H1 (cell line): ENCODE results near the gene CMIP. TPM values are rescaled to one million over a fixed set of nuclear protein-coding genes. Genes with fewer than 3 reads are reported as not detected.

ENCODE experiments used
- CTCF ChIA-PET: fragments of 300-600 bp; sonication (Branson Sonifier 250); formaldehyde crosslinking; loops from one replicate; lab custom pipeline; 2021; ENCODE audit not compliant: partially characterized antibody; lab: Charles Lee
- POLR2A ChIA-PET: fragments of 300-600 bp; sonication (Branson Sonifier 250); formaldehyde crosslinking; loops from one replicate; lab custom pipeline; 2021; ENCODE audit warnings: inconsistent platforms; ENCODE audit not compliant: partially characterized antibody; lab: Charles Lee
- DNase-seq, 2 experiments: peaks; one replicate each; pipeline versions ENCODE4 v3.0.0 to v3.0.0-alpha.2; 2010 to 2022; ENCODE audit warnings: low spot score in 2 of 2, low read depth in 1 of 2, mixed read lengths in 1 of 2
- FAIRE-seq: peaks from 2 replicates; lab custom pipeline; 2011; peaks lifted over from hg19 to GRCh38; lab: Jason Lieb, UNC
- H2AFZ ChIP-seq: 2 replicates; pipeline ENCODE4 v1.8.1; 2012; ENCODE audit warnings: low read length, inconsistent platforms
- H2AK5ac ChIP-seq: 2 replicates; pipeline ENCODE4 v1.6.1; 2013; ENCODE audit warnings: low read depth, low read length
- H2BK120ac ChIP-seq: replicated peaks from 2 replicates; pipeline ENCODE3; 2013; ENCODE audit warnings: low read depth, low read length, inconsistent platforms
- H2BK12ac ChIP-seq: 2 replicates; pipeline ENCODE4 v1.6.1; 2013; ENCODE audit warnings: low read depth, low read length
- H2BK15ac ChIP-seq: 2 replicates; pipeline ENCODE4 v1.6.1; 2013; ENCODE audit warnings: low read length
- H2BK20ac ChIP-seq: 2 replicates; pipeline ENCODE4 v1.6.1; 2013; ENCODE audit warnings: low read length
- H2BK5ac ChIP-seq: 2 replicates; pipeline ENCODE4 v1.6.1; 2013; ENCODE audit warnings: low read depth, low read length
- H3K14ac ChIP-seq: 2 replicates; pipeline ENCODE4 v1.6.1; 2013; ENCODE audit warnings: inconsistent platforms; ENCODE audit not compliant: insufficient read length
- H3K18ac ChIP-seq: 2 replicates; pipeline ENCODE4 v1.6.1; 2013; ENCODE audit warnings: low read length; ENCODE audit errors: extremely low read depth
- H3K23ac ChIP-seq: 2 replicates; pipeline ENCODE4 v1.6.1; 2013; ENCODE audit warnings: inconsistent platforms; ENCODE audit not compliant: insufficient read length
- H3K23me2 ChIP-seq: 2 replicates; pipeline ENCODE4 v1.6.1; 2013; ENCODE audit warnings: low read depth, low read length
- H3K27ac ChIP-seq: 2 replicates; pipeline ENCODE4 v1.6.1; 2011; ENCODE audit warnings: low read depth, low read length, inconsistent platforms
- H3K27me3 ChIP-seq, 4 experiments: replicated peaks in 1 of 4; 1 replicate in 1 of 4; 2 replicates in 3 of 4; pipeline versions ENCODE4 v1.6.1 to v1.8.1; 2011 to 2013; ENCODE audit warnings: low read length in 3 of 4, mild to moderate bottlenecking in 3 of 4, inconsistent platforms in 2 of 4, mixed read lengths in 2 of 4, moderate library complexity in 1 of 4; ENCODE audit not compliant: control insufficient read depth in 3 of 4, insufficient read depth in 3 of 4; ENCODE audit errors: extremely low read depth in 1 of 4
- H3K36me3 ChIP-seq, 4 experiments: 2 replicates each; pipeline versions ENCODE4 v1.6.1 to v1.8.1; 2011 to 2013; ENCODE audit warnings: mild to moderate bottlenecking in 4 of 4, low read length in 3 of 4, moderate library complexity in 2 of 4, control low read depth in 1 of 4, inconsistent platforms in 1 of 4; ENCODE audit not compliant: insufficient read depth in 4 of 4, control insufficient read depth in 2 of 4
- H3K4ac ChIP-seq: replicated peaks from 2 replicates; pipeline ENCODE3; 2013; ENCODE audit warnings: low read length, low read depth, mixed read lengths, inconsistent platforms; ENCODE audit not compliant: insufficient read length
- H3K4me1 ChIP-seq, 4 experiments: replicated peaks in 1 of 4; 1 replicate in 1 of 4; 2 replicates in 3 of 4; pipeline versions ENCODE4 v1.6.1 to v1.8.1; 2011 to 2013; ENCODE audit warnings: low read length in 3 of 4, inconsistent platforms in 2 of 4, mixed read lengths in 1 of 4; ENCODE audit not compliant: insufficient read depth in 4 of 4, control insufficient read depth in 3 of 4
- H3K4me2 ChIP-seq, 2 experiments: 2 replicates each; pipeline versions ENCODE4 v1.6.1 to v1.8.1; 2011 to 2013; ENCODE audit warnings: low read depth in 2 of 2, low read length in 2 of 2, control low read depth in 1 of 2, inconsistent platforms in 1 of 2, mild to moderate bottlenecking in 1 of 2; ENCODE audit not compliant: insufficient read depth in 1 of 2
- H3K4me3 ChIP-seq, 4 experiments: fragments of 200-600, 300-600 bp in 1 of 4; sonication (generic), shearing (Covaris generic), sonication (Bioruptor Twin) in 1 of 4; 2 replicates each; pipeline versions ENCODE4 v1.5.1 to v1.8.1; 2011 to 2016; ENCODE audit warnings: low read length in 4 of 4, low read depth in 3 of 4, control low read depth in 2 of 4, inconsistent platforms in 2 of 4, mild to moderate bottlenecking in 2 of 4, mixed read lengths in 1 of 4, moderate library complexity in 1 of 4; ENCODE audit not compliant: insufficient read depth in 2 of 4; ENCODE audit errors: extremely low read depth in 1 of 4
- H3K56ac ChIP-seq: replicated peaks from 2 replicates; pipeline ENCODE3; 2013; ENCODE audit warnings: low read depth, mild to moderate bottlenecking, mixed read lengths, low read length, inconsistent platforms; ENCODE audit not compliant: insufficient read length
- H3K79me1 ChIP-seq: 2 replicates; pipeline ENCODE4 v1.6.1; 2013; ENCODE audit warnings: low read depth, low read length, control low read depth
- H3K79me2 ChIP-seq, 2 experiments: 2 replicates each; pipeline versions ENCODE4 v1.6.1 to v1.8.1; 2012 to 2013; ENCODE audit warnings: low read length in 2 of 2, mild to moderate bottlenecking in 2 of 2, inconsistent platforms in 1 of 2; ENCODE audit not compliant: insufficient read depth in 2 of 2, control insufficient read depth in 1 of 2
- H3K9ac ChIP-seq, 4 experiments: replicated peaks in 1 of 4; 1 replicate in 1 of 4; 2 replicates in 3 of 4; pipeline versions ENCODE4 v1.6.1 to v1.8.1; 2011 to 2013; ENCODE audit warnings: low read depth in 3 of 4, low read length in 3 of 4, control low read depth in 2 of 4, mild to moderate bottlenecking in 2 of 4, moderate library complexity in 2 of 4, inconsistent platforms in 1 of 4; ENCODE audit errors: extremely low read depth in 1 of 4
- H3K9me3 ChIP-seq, 2 experiments: 2 replicates each; pipeline versions ENCODE4 v1.6.1 to v1.8.1; 2012 to 2013; ENCODE audit warnings: mild to moderate bottlenecking in 2 of 2, moderate library complexity in 2 of 2, control low read depth in 1 of 2, inconsistent platforms in 1 of 2, low read depth in 1 of 2, low read length in 1 of 2, mixed read lengths in 1 of 2; ENCODE audit not compliant: insufficient read depth in 2 of 2
- H4K20me1 ChIP-seq, 2 experiments: replicated peaks in 1 of 2; 2 replicates each; pipeline versions ENCODE3 to v1.8.1; 2011 to 2013; ENCODE audit warnings: inconsistent platforms in 2 of 2, low read length in 2 of 2, mild to moderate bottlenecking in 1 of 2; ENCODE audit not compliant: insufficient read depth in 2 of 2, control insufficient read depth in 1 of 2
- H4K5ac ChIP-seq: 2 replicates; pipeline ENCODE4 v1.6.1; 2013; ENCODE audit warnings: low read length, low read depth, mixed read lengths, inconsistent platforms; ENCODE audit not compliant: insufficient read length
- H4K8ac ChIP-seq: 2 replicates; pipeline ENCODE4 v1.8.0; 2013; ENCODE audit warnings: mild to moderate bottlenecking, moderate library complexity, low read length, inconsistent platforms; ENCODE audit not compliant: insufficient read depth; ENCODE audit errors: extremely low read depth
- H4K91ac ChIP-seq: replicated peaks from 2 replicates; pipeline ENCODE3; 2013; ENCODE audit warnings: low read length, mixed read lengths, inconsistent platforms; ENCODE audit not compliant: insufficient read length
- BRCA1 ChIP-seq: IDR thresholded peaks from 2 replicates; pipeline ENCODE4 v1.6.1; 2012; ENCODE audit warnings: low read depth, low read length, improper control_type of control experiment
- KDM5A ChIP-seq: fragments of 200-600 bp; IDR thresholded peaks from 2 replicates; pipeline ENCODE4 v1.7.1; 2012; ENCODE audit warnings: mild to moderate bottlenecking, low read length, inconsistent platforms, mixed read lengths
- RFX5 ChIP-seq: IDR thresholded peaks from 2 replicates; pipeline ENCODE4 v1.6.1; 2011; ENCODE audit warnings: low read depth, low read length, improper control_type of control experiment, borderline replicate concordance
- SIX5 ChIP-seq: IDR thresholded peaks from 2 replicates; pipeline ENCODE4 v1.6.1; 2011; ENCODE audit warnings: mild to moderate bottlenecking, low read depth, low read length
- WGBS, 2 experiments: shearing (Covaris generic) in 1 of 2; methylation state at CpG; one replicate each; pipeline versions ENCODE4 v1.1.6 to v1.1.7; 2013 to 2015; ENCODE audit warnings: low lambda C conversion rate in 2 of 2, mixed read lengths in 2 of 2, inconsistent platforms in 1 of 2, low coverage in 1 of 2, missing lambda C conversion rate in 1 of 2; ENCODE audit not compliant: insufficient replicate concordance in 2 of 2, insufficient coverage in 1 of 2, insufficient read length in 1 of 2; ENCODE audit errors: extremely low coverage in 1 of 2, missing lambda C conversion rate in 1 of 2; 5-methylcytosine and 5-hydroxymethylcytosine counted together
- polyA plus RNA-seq, 7 experiments: library from polyadenylated mRNA; depleted of rRNA in 3 of 7; stranded (reverse) in 5 of 7; unstranded in 2 of 7; fragments of >200 nt in 5 of 7; fragments of 200-250 nt in 2 of 7; gene quantifications; 1 replicate in 5 of 7; 2 replicates in 1 of 7; 4 replicates in 1 of 7; pipeline versions ENCODE4 v1.2.1 to v1.2.3, GENCODE V29; 2011 to 2013; ENCODE audit warnings: missing spikeins in 2 of 7, mixed read lengths in 2 of 7
- total RNA-seq: library from RNA; stranded (reverse); fragmentation: NEBNext Ultra II Directional; extraction: Animal tissue kit (Norgen Biotek cat#: 25700); gene quantifications from 2 replicates; pipeline ENCODE4 v1.2.1, GENCODE V29; 2021

The CMIP gene
- total and polyA plus RNA-seq, 2 of the 8 experiments (the other 6 are each of a cell fraction or from before 2014, with no cell fraction given) = 7.9 to 53.2 TPM

DNA sequence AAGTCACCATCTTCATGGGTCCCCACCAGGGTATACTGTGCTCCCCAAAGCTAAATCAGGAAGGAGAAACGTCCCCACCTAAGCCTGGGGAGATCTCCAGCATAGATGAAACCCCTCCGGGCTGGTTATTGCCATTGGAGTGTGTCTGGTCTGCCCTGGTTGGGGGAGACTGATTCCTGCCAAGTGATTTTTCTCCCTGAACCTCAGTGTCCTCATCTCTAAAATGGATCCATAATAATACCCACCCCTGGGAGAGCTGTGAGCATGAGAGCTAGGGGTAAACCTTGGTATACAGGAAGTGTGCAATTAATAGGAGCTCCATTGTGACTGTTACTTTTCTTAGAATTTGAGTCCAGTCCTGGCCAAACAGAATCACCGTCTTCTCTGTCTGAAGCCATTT lies 111.1 kb downstream of the CMIP start:
- H3K27me3 ChIP-seq = no peaks in the 10 kb centered on the region
- no peaks in the 10 kb centered on the region for H3K23me2 ChIP-seq
- no peak overlapping the region for H3K18ac ChIP-seq
- H4K8ac ChIP-seq = no peak overlapping the region; the same call in 1 of the 2 replicates
- peaks cover 19 to 23% of the 10 kb centered on the region in 2 experiments for H4K20me1 ChIP-seq
- H3K56ac ChIP-seq = no peak overlapping the region
- H3K36me3 ChIP-seq = no peaks in the 10 kb centered on the region
- no peak overlapping the region for H2BK5ac ChIP-seq
- POLR2A ChIA-PET = interaction anchor here (0.7 to 1.4 kb wide), 2 partner anchors 10 to 14 kb away, joined by 3 to 4 read pairs; no protein-coding TSS in a partner anchor
- no peak overlapping the region for H3K4me2 ChIP-seq
- DNase-seq = no peak
- no peaks in the 10 kb centered on the region for H3K9me3 ChIP-seq
- peaks cover 0 to 85% of the 10 kb centered on the region in 2 experiments; a peak in 3 of 4 replicates for H3K79me2 ChIP-seq
- no peak for FAIRE-seq
- H2AK5ac ChIP-seq = no peak overlapping the region
- H3K23ac ChIP-seq = no peak overlapping the region
- no peak overlapping the region for H4K5ac ChIP-seq
- no peak overlapping the region for H3K4me3 ChIP-seq
- no peak overlapping the region for H3K9ac ChIP-seq
- 89% methylated on average over 3 of the region's 3 CpGs; no CpG with 5 or more reads in 1 of the 2 experiments for WGBS, 2 experiments
- H2BK15ac ChIP-seq = no peak overlapping the region
- peaks cover 0 to 7% (median 3%) of the 10 kb centered on the region in 4 experiments; a peak in 4 of 7 replicates for H3K4me1 ChIP-seq
- H3K14ac ChIP-seq = no peak overlapping the region
- no peak overlapping the region for H4K91ac ChIP-seq
- no peak overlapping the region for H2BK120ac ChIP-seq
- no peak overlapping the region for H2AFZ ChIP-seq
- H3K4ac ChIP-seq = no peak overlapping the region
- CTCF ChIA-PET = interaction anchor here (0.7 to 2.6 kb wide), 5 partner anchors 9 to 142 kb away, joined by 3 to 10 read pairs (median 3); no protein-coding TSS in a partner anchor
- H3K27ac ChIP-seq = no peak overlapping the region
- H3K79me1 ChIP-seq = peaks cover 34% of the 10 kb centered on the region
- H2BK20ac ChIP-seq = no peak overlapping the region
- no peak overlapping the region for H2BK12ac ChIP-seq
- no peak for TF ChIP-seq BRCA1
- no peak for TF ChIP-seq KDM5A
- no peak for TF ChIP-seq RFX5
- no peak for TF ChIP-seq SIX5
